ENCODE data around the gene TSC22D1.

Gene TSC22D1

GRCh38 chr13:44451651-44452050 is 124.5 kb downstream of the TSC22D1 start:
- no peak for DNase-seq (ENCODE audit: low spot score)

- no peak for DNase-seq (ENCODE audit: low spot score)
Observed at GRCh38 chr13:44451126-44451525, 125.0 kb downstream of the TSC22D1 start.

GRCh38 chr13:44449999-44450821 is 125.9 kb downstream of the TSC22D1 start:
- peak; percentile 49 for DNase-seq (ENCODE audit: low spot score)

GRCh38 chr13:44448875-44449274 is 127.3 kb downstream of the TSC22D1 start:
- DNase-seq (ENCODE audit: low spot score), result no peak

GRCh38 chr13:44448373-44448772 is 127.8 kb downstream of the TSC22D1 start:
- DNase-seq (ENCODE audit: low spot score), result no peak

- DNase-seq (ENCODE audit: low spot score), result no peak
Observed at GRCh38 chr13:44447783-44448321, 128.3 kb downstream of the TSC22D1 start.

GRCh38 chr13:44440046-44440608 is 136.0 kb downstream of the TSC22D1 start:
- DNase-seq (ENCODE audit: low spot score), result no peak

GRCh38 chr13:44439452-44440024 is 136.6 kb downstream of the TSC22D1 start:
- no peak for DNase-seq (ENCODE audit: low spot score)

GRCh38 chr13:44438234-44438579 is 137.9 kb downstream of the TSC22D1 start:
- DNase-seq (ENCODE audit: low spot score), result no peak

- DNase-seq (ENCODE audit: low spot score), result peak; percentile 65
Observed at GRCh38 chr13:44437356-44438233, 138.5 kb downstream of the TSC22D1 start.

- DNase-seq (ENCODE audit: low spot score), result peak; percentile 95
Observed at GRCh38 chr13:44436589-44437337, 139.4 kb downstream of the TSC22D1 start.

- DNase-seq (ENCODE audit: low spot score), result no peak
Observed at GRCh38 chr13:44435919-44436510, 140.1 kb downstream of the TSC22D1 start.

GRCh38 chr13:44435142-44435918 is 140.8 kb downstream of the TSC22D1 start:
- peak; percentile 99 for DNase-seq (ENCODE audit: low spot score)

- DNase-seq (ENCODE audit: low spot score), result no peak
Observed at GRCh38 chr13:44434766-44435141, 141.4 kb downstream of the TSC22D1 start.

GRCh38 chr13:44433863-44434765 is 142.0 kb downstream of the TSC22D1 start:
- DNase-seq (ENCODE audit: low spot score), result no peak

GRCh38 chr13:44432650-44433049 is 143.5 kb downstream of the TSC22D1 start:
- DNase-seq (ENCODE audit: low spot score), result no peak

GRCh38 chr13:44431150-44431549 is 145.0 kb downstream of the TSC22D1 start:
- no peak for DNase-seq (ENCODE audit: low spot score)

GRCh38 chr13:44429311-44429710 is 146.8 kb downstream of the TSC22D1 start:
- no peak for DNase-seq (ENCODE audit: low spot score)

- no peak for DNase-seq (ENCODE audit: low spot score)
Observed at GRCh38 chr13:44426461-44426860, 149.7 kb downstream of the TSC22D1 start.

All from kidney tubule cell (primary cell).